HCT116 (cell line): ENCODE results near the gene DLX2. TPM values are rescaled to one million over a fixed set of nuclear protein-coding genes. Genes with fewer than 3 reads are reported as not detected.

Source experiments
- ATAC-seq: fragments of 200-7000 bp; cut with Tn5 transposase; 2 replicates; pipeline ENCODE4 v1.9.1; 2020; ENCODE audit warnings: mild to moderate bottlenecking, moderate library complexity
- BruUV-seq: library from RNA; stranded (reverse); fragments of 400-500 nt; replicated peaks from 2 replicates; lab custom pipeline; 2021; lab: Mats Ljungman, UMichigan
- CTCF ChIA-PET: fragments of 300-600 bp; sonication (Branson Sonifier 250); formaldehyde crosslinking; loops from one replicate; lab custom pipeline; 2021; ENCODE audit warnings: antibody characterized with exemption; lab: Charles Lee
- POLR2A ChIA-PET: fragments of 300-600, 350-600 bp; sonication (Branson Sonifier 250); formaldehyde crosslinking; loops from one replicate; lab custom pipeline; 2021; ENCODE audit warnings: antibody characterized with exemption; lab: Charles Lee
- RAD21 ChIA-PET, 2 experiments: fragments of 300-600 bp; sonication (Branson Sonifier 250); formaldehyde crosslinking; loops; one replicate each; lab custom pipeline; 2023; ENCODE audit warnings: low total read pairs in 2 of 2; ENCODE audit not compliant: uncharacterized antibody in 2 of 2, unreplicated experiment in 2 of 2, low non-redundant PET in 1 of 2; lab: Charles Lee
- DNase-seq: peaks from one replicate; pipeline ENCODE4 v3.0.0-alpha.2; 2010; ENCODE audit warnings: low read depth, low spot score
- H2AFZ ChIP-seq: fragments of 200-600 bp; shearing (Covaris generic), sonication (generic); 2 replicates; pipeline ENCODE4 v1.6.1; 2017; ENCODE audit warnings: low read depth, mixed run types, mixed read lengths, antibody characterized with exemption, low read length; ENCODE audit not compliant: poor library complexity, severe bottlenecking
- H3K27ac ChIP-seq: 2 replicates; pipeline ENCODE4 v1.5.1; 2012; ENCODE audit warnings: low read depth, low read length
- H3K27me3 ChIP-seq: fragments of 200-600 bp; sonication (generic); 2 replicates; pipeline ENCODE4 v1.6.1; 2016; ENCODE audit warnings: mixed run types, low read length, mixed read lengths; ENCODE audit not compliant: insufficient read depth
- H3K36me3 ChIP-seq, 2 experiments: fragments of 200-500 bp in 1 of 2; fragments of 200-600 bp in 1 of 2; sonication (Bioruptor generic) in 1 of 2; sonication (generic) in 1 of 2; 2 replicates each; pipeline versions ENCODE4 v1.5.1 to v1.6.1; 2014 to 2016; ENCODE audit warnings: low read length in 2 of 2, inconsistent platforms in 1 of 2, mixed read lengths in 1 of 2, mixed run types in 1 of 2; ENCODE audit not compliant: insufficient read depth in 2 of 2, control insufficient read depth in 1 of 2
- H3K4me1 ChIP-seq, 2 experiments: fragments of 200-600 bp in 1 of 2; sonication (generic) in 1 of 2; 2 replicates each; pipeline versions ENCODE4 v1.5.1 to v1.6.1; 2012 to 2017; ENCODE audit warnings: low read length in 2 of 2, inconsistent platforms in 1 of 2, mild to moderate bottlenecking in 1 of 2, mixed read lengths in 1 of 2, mixed run types in 1 of 2, moderate library complexity in 1 of 2; ENCODE audit not compliant: insufficient read depth in 2 of 2, control insufficient read depth in 1 of 2
- H3K4me2 ChIP-seq: fragments of 200-600 bp; sonication (generic); 2 replicates; pipeline ENCODE4 v1.6.1; 2017; ENCODE audit warnings: mixed run types, low read length, mixed read lengths
- H3K4me3 ChIP-seq, 2 experiments: fragments of 200-600 bp in 1 of 2; sonication (generic) in 1 of 2; replicated peaks in 1 of 2; 2 replicates each; pipeline ENCODE4 v1.5.1; 2011 to 2016; ENCODE audit warnings: low read length in 2 of 2, control low read depth in 1 of 2, low read depth in 1 of 2, mild to moderate bottlenecking in 1 of 2, mixed read lengths in 1 of 2, mixed run types in 1 of 2
- H3K79me2 ChIP-seq: fragments of 200-600 bp; sonication (generic); 2 replicates; pipeline ENCODE4 v1.6.1; 2017; ENCODE audit warnings: mild to moderate bottlenecking, mixed run types, low read length, moderate library complexity, mixed read lengths; ENCODE audit not compliant: insufficient read depth
- H3K9ac ChIP-seq: fragments of 200-600 bp; sonication (generic); 2 replicates; pipeline ENCODE4 v1.6.1; 2016; ENCODE audit warnings: low read length, mixed read lengths
- H3K9me2 ChIP-seq: fragments of 200-600 bp; sonication (generic), shearing (Covaris generic); 2 replicates; pipeline ENCODE4 v1.6.1; 2017; ENCODE audit warnings: mixed run types, mild to moderate bottlenecking, moderate library complexity; ENCODE audit not compliant: insufficient read depth
- H3K9me3 ChIP-seq, 2 experiments: fragments of 200-500 bp in 1 of 2; fragments of 200-600 bp in 1 of 2; sonication (Bioruptor generic) in 1 of 2; sonication (generic) in 1 of 2; 2 replicates each; pipeline ENCODE4 v1.6.1; 2014 to 2017; ENCODE audit warnings: low read length in 2 of 2, mixed read lengths in 2 of 2, inconsistent platforms in 1 of 2, low read depth in 1 of 2, mild to moderate bottlenecking in 1 of 2, mixed run types in 1 of 2, moderate library complexity in 1 of 2; ENCODE audit not compliant: control insufficient read depth in 1 of 2, insufficient read depth in 1 of 2
- H4K20me1 ChIP-seq: fragments of 200-600 bp; sonication (generic), shearing (Covaris generic); 2 replicates; pipeline ENCODE4 v1.6.1; 2017; ENCODE audit warnings: mixed run types, mild to moderate bottlenecking, moderate library complexity; ENCODE audit not compliant: insufficient read depth
- CEBPB ChIP-seq: IDR thresholded peaks from 2 replicates; pipeline ENCODE4 v1.6.1; 2012; ENCODE audit warnings: low read depth
- EGR1 ChIP-seq: IDR thresholded peaks from 2 replicates; pipeline ENCODE4 v1.6.1; 2012; ENCODE audit warnings: low read depth
- ELF1 ChIP-seq: IDR thresholded peaks from 2 replicates; pipeline ENCODE4 v1.6.1; 2012; ENCODE audit warnings: low read depth, borderline replicate concordance
- EZH2 ChIP-seq: fragments of 200-600 bp; sonication (generic); IDR thresholded peaks from 2 replicates; pipeline ENCODE4 v1.6.1; 2017; ENCODE audit warnings: antibody characterized with exemption, mixed run types
- JUND ChIP-seq: IDR thresholded peaks from 2 replicates; pipeline ENCODE4 v1.6.1; 2012
- SIN3A ChIP-seq: IDR thresholded peaks from 2 replicates; pipeline ENCODE4 v1.6.1; 2012; ENCODE audit warnings: low read depth
- SP1 ChIP-seq: IDR thresholded peaks from 2 replicates; pipeline ENCODE4 v1.6.1; 2012; ENCODE audit warnings: low read depth
- SRF ChIP-seq: IDR thresholded peaks from 2 replicates; pipeline ENCODE4 v1.6.1; 2012; ENCODE audit warnings: low read depth
- TCF7L2 ChIP-seq: IDR thresholded peaks from 2 replicates; pipeline ENCODE4 v1.7.0; 2011; ENCODE audit warnings: borderline replicate concordance, inconsistent platforms; ENCODE audit not compliant: insufficient read depth, insufficient read length; ENCODE audit errors: extremely low read depth
- YY1 ChIP-seq: IDR thresholded peaks from 2 replicates; pipeline ENCODE4 v1.6.1; 2011; ENCODE audit warnings: low read length, low read depth, moderate library complexity, mild to moderate bottlenecking; ENCODE audit not compliant: insufficient replicate concordance; ENCODE audit errors: extremely low read depth
- ZNF274 ChIP-seq: fragments of 200-500 bp; sonication (Bioruptor generic); IDR thresholded peaks from 2 replicates; pipeline ENCODE4 v1.6.1; 2014; ENCODE audit warnings: mild to moderate bottlenecking, low read depth, low read length, inconsistent platforms
- intact Hi-C: fragments of 100-400 bp; cut with micrococcal nuclease; formaldehyde crosslinking; loops from 2 replicates; pipeline ENCODE4 v1.10.0; 2022
- total RNA-seq: library from RNA; stranded (reverse); gene quantifications from one replicate; pipeline ENCODE4 v1.2.1, GENCODE V29; 2021; ENCODE audit not compliant: unreplicated experiment
- TF ChIP-seq, protein P1 (sequence below): IDR thresholded peaks from 2 replicates; pipeline ENCODE4 v1.6.1; 2012
- TF ChIP-seq, protein P2 (sequence below), 3 experiments: fragments of 200-600 bp in 1 of 3; sonication (generic) in 1 of 3; IDR thresholded peaks in 2 of 3; conservative IDR thresholded peaks in 1 of 3; 2 replicates each; pipeline ENCODE4 v1.5.1; 2012 to 2017; ENCODE audit warnings: low read depth in 2 of 3, low read length in 2 of 3, antibody characterized with exemption in 1 of 3, borderline replicate concordance in 1 of 3, control low read depth in 1 of 3, mild to moderate bottlenecking in 1 of 3, mixed read lengths in 1 of 3, mixed run types in 1 of 3, moderate library complexity in 1 of 3; ENCODE audit not compliant: insufficient read depth in 1 of 3
- TF ChIP-seq, protein P3 (sequence below): IDR thresholded peaks from 2 replicates; pipeline ENCODE4 v1.6.1; 2011; ENCODE audit warnings: mild to moderate bottlenecking, low read length, moderate library complexity; ENCODE audit not compliant: insufficient replicate concordance; ENCODE audit errors: extremely low read depth

The DLX2 gene
- total RNA-seq, 1 experiment from 2014 or later: 3.7 TPM

DNA sequence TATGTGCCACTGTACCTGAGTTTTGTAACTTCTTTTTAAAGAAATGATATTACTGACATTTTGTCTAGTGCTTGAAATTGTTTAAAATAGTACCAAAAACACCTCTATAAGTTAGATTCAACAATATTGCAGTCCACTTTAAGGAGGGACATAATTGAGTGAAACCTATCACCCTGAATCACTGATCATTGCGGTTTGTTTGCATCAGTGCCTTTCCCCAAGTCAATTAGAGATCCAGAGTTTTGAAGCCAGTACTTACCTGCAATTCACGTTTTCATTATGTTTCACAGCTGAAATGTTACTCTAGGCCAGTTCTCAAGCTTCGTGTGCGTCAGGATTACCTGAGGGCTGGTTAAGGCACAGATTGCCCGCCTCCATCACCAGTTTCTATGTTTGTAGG is 44.0 kb downstream of the DLX2 start:
- H3K27me3 ChIP-seq: no peaks in the 10 kb centered on the region
- no peaks in the 10 kb centered on the region for H4K20me1 ChIP-seq
- H3K27ac ChIP-seq: no peak overlapping the region
- H3K4me2 ChIP-seq: no peak overlapping the region
- ChIA-PET RAD21 (no interaction called here), POLR2A (no interaction called here), CTCF (no interaction called here)
- no peak overlapping the region for H2AFZ ChIP-seq
- no TSS peak for BruUV-seq
- no peak for DNase-seq
- no peaks in the 10 kb centered on the region for H3K36me3 ChIP-seq
- H3K9me2 ChIP-seq: no peaks in the 10 kb centered on the region
- intact Hi-C loops: no loop called here
- no peak overlapping the region for H3K4me3 ChIP-seq
- H3K4me1 ChIP-seq: no peaks in the 10 kb centered on the region
- no peak overlapping the region for H3K9ac ChIP-seq
- TF ChIP-seq EZH2: no peak
- 0 out of 2 replicates have a peak, but pooled peaks have one; percentile 29 for TF ChIP-seq CEBPB
- no peaks in the 10 kb centered on the region for H3K79me2 ChIP-seq
- no peaks in the 10 kb centered on the region for H3K9me3 ChIP-seq
- no peak for ATAC-seq

DNA sequence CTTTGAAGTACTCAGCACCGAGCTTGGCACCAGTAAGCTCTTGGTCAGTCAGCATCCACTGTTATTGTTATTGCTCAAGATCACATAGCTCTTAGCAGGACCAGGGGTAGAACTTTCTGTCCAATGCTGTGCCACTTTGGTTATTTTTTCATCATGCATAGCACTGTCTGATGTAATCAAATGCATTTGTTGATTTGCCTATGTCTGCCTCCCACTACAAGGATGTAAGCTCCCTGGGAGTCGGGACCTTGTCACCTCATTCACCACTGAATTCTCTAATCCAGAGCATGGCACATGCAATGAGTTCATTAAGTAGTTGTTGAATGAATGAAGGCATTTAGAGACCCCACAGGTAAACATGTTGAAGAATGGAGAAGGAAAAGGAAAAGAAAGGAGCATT is 46.4 kb downstream of the DLX2 start:
- CTCF ChIA-PET: no interaction called here
- BruUV-seq: no TSS peak
- TF ChIP-seq, protein P1, sequence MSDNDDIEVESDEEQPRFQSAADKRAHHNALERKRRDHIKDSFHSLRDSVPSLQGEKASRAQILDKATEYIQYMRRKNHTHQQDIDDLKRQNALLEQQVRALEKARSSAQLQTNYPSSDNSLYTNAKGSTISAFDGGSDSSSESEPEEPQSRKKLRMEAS: no peak
- TF ChIP-seq SP1 (no peak), ELF1 (no peak), EGR1 (no peak), JUND (no peak), TCF7L2 (no peak), CEBPB (no peak), SIN3A (no peak), SRF (no peak), YY1 (no peak), ZNF274 (no peak)
- TF ChIP-seq, protein P2, sequence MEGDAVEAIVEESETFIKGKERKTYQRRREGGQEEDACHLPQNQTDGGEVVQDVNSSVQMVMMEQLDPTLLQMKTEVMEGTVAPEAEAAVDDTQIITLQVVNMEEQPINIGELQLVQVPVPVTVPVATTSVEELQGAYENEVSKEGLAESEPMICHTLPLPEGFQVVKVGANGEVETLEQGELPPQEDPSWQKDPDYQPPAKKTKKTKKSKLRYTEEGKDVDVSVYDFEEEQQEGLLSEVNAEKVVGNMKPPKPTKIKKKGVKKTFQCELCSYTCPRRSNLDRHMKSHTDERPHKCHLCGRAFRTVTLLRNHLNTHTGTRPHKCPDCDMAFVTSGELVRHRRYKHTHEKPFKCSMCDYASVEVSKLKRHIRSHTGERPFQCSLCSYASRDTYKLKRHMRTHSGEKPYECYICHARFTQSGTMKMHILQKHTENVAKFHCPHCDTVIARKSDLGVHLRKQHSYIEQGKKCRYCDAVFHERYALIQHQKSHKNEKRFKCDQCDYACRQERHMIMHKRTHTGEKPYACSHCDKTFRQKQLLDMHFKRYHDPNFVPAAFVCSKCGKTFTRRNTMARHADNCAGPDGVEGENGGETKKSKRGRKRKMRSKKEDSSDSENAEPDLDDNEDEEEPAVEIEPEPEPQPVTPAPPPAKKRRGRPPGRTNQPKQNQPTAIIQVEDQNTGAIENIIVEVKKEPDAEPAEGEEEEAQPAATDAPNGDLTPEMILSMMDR (IDR thresholded peaks at IDR 0.05 in 2 of 3, conservative IDR thresholded peaks at IDR 0.05 in 1 of 3; ENCODE audit: borderline replicate concordance in 1 of 3, insufficient read depth in 1 of 3, low read depth in 2 of 3, low read length in 2 of 3): no peak
- TF ChIP-seq, protein P3, sequence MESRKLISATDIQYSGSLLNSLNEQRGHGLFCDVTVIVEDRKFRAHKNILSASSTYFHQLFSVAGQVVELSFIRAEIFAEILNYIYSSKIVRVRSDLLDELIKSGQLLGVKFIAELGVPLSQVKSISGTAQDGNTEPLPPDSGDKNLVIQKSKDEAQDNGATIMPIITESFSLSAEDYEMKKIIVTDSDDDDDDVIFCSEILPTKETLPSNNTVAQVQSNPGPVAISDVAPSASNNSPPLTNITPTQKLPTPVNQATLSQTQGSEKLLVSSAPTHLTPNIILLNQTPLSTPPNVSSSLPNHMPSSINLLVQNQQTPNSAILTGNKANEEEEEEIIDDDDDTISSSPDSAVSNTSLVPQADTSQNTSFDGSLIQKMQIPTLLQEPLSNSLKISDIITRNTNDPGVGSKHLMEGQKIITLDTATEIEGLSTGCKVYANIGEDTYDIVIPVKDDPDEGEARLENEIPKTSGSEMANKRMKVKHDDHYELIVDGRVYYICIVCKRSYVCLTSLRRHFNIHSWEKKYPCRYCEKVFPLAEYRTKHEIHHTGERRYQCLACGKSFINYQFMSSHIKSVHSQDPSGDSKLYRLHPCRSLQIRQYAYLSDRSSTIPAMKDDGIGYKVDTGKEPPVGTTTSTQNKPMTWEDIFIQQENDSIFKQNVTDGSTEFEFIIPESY: no peak

More for the DNA sequence above, 46.4 kb downstream of the DLX2 start:
- H3K4me1 ChIP-seq: no peaks in the 10 kb centered on the region
- no peak overlapping the region for H3K9ac ChIP-seq
- H3K27ac ChIP-seq: no peak overlapping the region
- H2AFZ ChIP-seq: no peak overlapping the region
- intact Hi-C loops: no loop called here
- no peaks in the 10 kb centered on the region for H3K27me3 ChIP-seq
- H3K79me2 ChIP-seq: no peaks in the 10 kb centered on the region
- H3K36me3 ChIP-seq: no peaks in the 10 kb centered on the region
- no peak overlapping the region for H3K4me3 ChIP-seq
- ATAC-seq (no peak), DNase-seq (no peak)
- no peaks in the 10 kb centered on the region for H4K20me1 ChIP-seq
- RAD21 ChIA-PET: no interaction called here
- H3K4me2 ChIP-seq: no peak overlapping the region
- no peaks in the 10 kb centered on the region for H3K9me3 ChIP-seq
- no peaks in the 10 kb centered on the region for H3K9me2 ChIP-seq
- POLR2A ChIA-PET: no interaction called here
